NCI-H345 treated with DMSO at 0.1 percent for 48 hours (cell line): ENCODE measurements around the gene ANKRD36B.
"Not testable (repeated sequence)": the region's sequence is repeated elsewhere in the genome, so short reads cannot be mapped to it uniquely, and the experiment has no call there.

Experiments used
- DNase-seq: peaks from one replicate; lab custom pipeline; 2025; ENCODE audit not compliant: unreplicated experiment; lab: John Stamatoyannopoulos, UW

The ANKRD36B gene

GRCh38 chr2:97550498-97550897 is 39.2 kb downstream of the ANKRD36B start:
- not testable (repeated sequence) for DNase-seq

GRCh38 chr2:97549058-97549457 is 40.6 kb downstream of the ANKRD36B start:
- DNase-seq, result not testable (repeated sequence)

- not testable (repeated sequence) for DNase-seq
Measured at GRCh38 chr2:97548536-97548935, 41.1 kb downstream of the ANKRD36B start.

- DNase-seq, result no peak
Measured at GRCh38 chr2:97546711-97547110, 43.0 kb downstream of the ANKRD36B start.

- not testable (repeated sequence) for DNase-seq
Measured at GRCh38 chr2:97544911-97545310, 44.8 kb downstream of the ANKRD36B start.

GRCh38 chr2:97525904-97526303 is 63.8 kb downstream of the ANKRD36B start:
- DNase-seq, result not testable (repeated sequence)

GRCh38 chr2:97523816-97524215 is 65.9 kb downstream of the ANKRD36B start:
- not testable (repeated sequence) for DNase-seq

GRCh38 chr2:97522916-97523555 is 66.6 kb downstream of the ANKRD36B start:
- DNase-seq, result not testable (repeated sequence)

GRCh38 chr2:97495651-97496050 is 94.0 kb downstream of the ANKRD36B start:
- DNase-seq, result not testable (repeated sequence)

- not testable (repeated sequence) for DNase-seq
Measured at GRCh38 chr2:97490141-97490540, 99.5 kb downstream of the ANKRD36B start.
